Neural progenitor cell (in vitro differentiated cells): ENCODE results near the gene SMU1. TPM values are rescaled to one million over a fixed set of nuclear protein-coding genes. Genes with fewer than 3 reads are reported as not detected.
A peak's percentile ranks its signal among the peaks of the same experiment; 100 is the strongest.
"Not testable (repeated sequence)": the region's sequence is repeated elsewhere in the genome, so short reads cannot be mapped to it uniquely, and the experiment has no call there.

Experiments used
- DNase-seq: peaks from one replicate; pipeline ENCODE4 v3.0.0-alpha.2; 2016; ENCODE audit warnings: low spot score
- H2AFZ ChIP-seq: fragments of 200-600 bp; sonication (generic); replicated peaks from 2 replicates; pipeline ENCODE4 v1.6.1; 2016; ENCODE audit warnings: antibody characterized with exemption
- H3F3A ChIP-seq: fragments of 200-600 bp; sonication (generic); 2 replicates; pipeline ENCODE4 v1.6.1; 2016; ENCODE audit warnings: antibody characterized with exemption, low read depth
- H3K27ac ChIP-seq: fragments of 200-600 bp; sonication (generic); 2 replicates; pipeline ENCODE4 v1.5.1; 2016; ENCODE audit warnings: mild to moderate bottlenecking
- H3K27me3 ChIP-seq: fragments of 200-600 bp; sonication (generic); 2 replicates; pipeline ENCODE4 v1.6.1; 2016; ENCODE audit warnings: mild to moderate bottlenecking, moderate library complexity
- H3K36me3 ChIP-seq: fragments of 200-600 bp; sonication (generic); 2 replicates; pipeline ENCODE4 v1.5.1; 2016
- H3K4me1 ChIP-seq: fragments of 200-600 bp; sonication (generic); 2 replicates; pipeline ENCODE4 v1.6.1; 2016; ENCODE audit warnings: mixed run types
- H3K4me2 ChIP-seq: fragments of 200-600 bp; sonication (generic); 2 replicates; pipeline ENCODE4 v1.6.1; 2016
- H3K4me3 ChIP-seq: fragments of 200-600 bp; sonication (generic); 2 replicates; pipeline ENCODE4 v1.5.1; 2016
- H3K79me2 ChIP-seq: fragments of 200-600 bp; sonication (generic); 2 replicates; pipeline ENCODE4 v1.6.1; 2016; ENCODE audit warnings: low read depth
- H3K9ac ChIP-seq: fragments of 200-600 bp; sonication (generic); 2 replicates; pipeline ENCODE4 v1.6.1; 2016
- H3K9me3 ChIP-seq: fragments of 200-600 bp; sonication (generic); 2 replicates; pipeline ENCODE4 v1.5.1; 2016; ENCODE audit warnings: low read depth
- H4K20me1 ChIP-seq: fragments of 200-600 bp; sonication (generic); 2 replicates; pipeline ENCODE4 v1.6.1; 2016; ENCODE audit warnings: low read depth
- H3K27ac Mint-ChIP-seq: 3 replicates; pipeline ENCODE4 v1.8.0; 2021; ENCODE audit warnings: mixed read lengths
- H3K27me3 Mint-ChIP-seq: 2 replicates; pipeline ENCODE4 v1.8.0; 2022; ENCODE audit warnings: low read depth, mild to moderate bottlenecking, inconsistent platforms, moderate library complexity, mixed read lengths; ENCODE audit not compliant: insufficient read depth
- H3K36me3 Mint-ChIP-seq: 3 replicates; pipeline ENCODE4 v1.8.0; 2021; ENCODE audit warnings: mixed read lengths
- H3K4me1 Mint-ChIP-seq: 3 replicates; pipeline ENCODE4 v1.8.0; 2021; ENCODE audit warnings: mixed read lengths
- H3K4me3 Mint-ChIP-seq: 3 replicates; pipeline ENCODE4 v1.8.0; 2021; ENCODE audit warnings: mild to moderate bottlenecking, moderate library complexity, mixed read lengths
- H3K9me3 Mint-ChIP-seq: 3 replicates; pipeline ENCODE4 v1.8.0; 2020; ENCODE audit warnings: mixed read lengths
- EZH2 ChIP-seq: fragments of 200-600 bp; sonication (generic); IDR thresholded peaks from 2 replicates; pipeline ENCODE4 v1.6.1; 2017; ENCODE audit warnings: antibody characterized with exemption, mild to moderate bottlenecking, moderate library complexity
- EZH2phosphoT487 ChIP-seq: fragments of 200-600 bp; sonication (generic); IDR thresholded peaks from 2 replicates; pipeline ENCODE4 v1.6.1; 2017; ENCODE audit warnings: antibody characterized with exemption
- total RNA-seq: library from RNA; depleted of rRNA; stranded (reverse); fragments of >200 nt; gene quantifications from 2 replicates; pipeline ENCODE4 v1.2.3, GENCODE V29; 2015; ENCODE audit warnings: low replicate concordance
- TF ChIP-seq, protein P1 (sequence below): fragments of 200-600 bp; sonication (generic); IDR thresholded peaks from 2 replicates; pipeline ENCODE4 v1.5.1; 2017; ENCODE audit warnings: antibody characterized with exemption, mild to moderate bottlenecking

The SMU1 gene
- total RNA-seq, 1 donor from 2014 or later: 34.9 TPM

DNA sequence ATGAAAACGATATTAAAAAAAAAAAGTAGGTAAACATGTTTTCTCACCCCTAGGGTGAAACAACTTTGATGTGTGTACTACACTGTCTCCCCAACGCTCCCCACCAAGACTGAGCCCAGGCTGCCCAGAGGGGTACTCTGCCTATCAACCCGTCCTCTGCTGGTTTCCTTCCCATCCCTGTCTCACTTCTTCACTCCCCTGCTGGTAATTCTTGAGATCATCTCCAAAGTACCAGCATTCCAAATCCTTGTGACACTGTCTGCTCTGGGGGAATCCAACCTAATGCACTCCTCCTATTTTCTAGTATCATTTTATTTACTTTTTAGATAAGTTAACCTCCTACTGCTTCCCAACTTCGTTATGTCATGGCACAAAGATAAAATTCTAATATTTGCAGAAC lies 68.7 kb downstream of the SMU1 start:
- no peak overlapping the region for H3K27ac Mint-ChIP-seq
- peaks cover 3% of the 10 kb centered on the region for H3K27me3 Mint-ChIP-seq
- TF ChIP-seq, protein P1, sequence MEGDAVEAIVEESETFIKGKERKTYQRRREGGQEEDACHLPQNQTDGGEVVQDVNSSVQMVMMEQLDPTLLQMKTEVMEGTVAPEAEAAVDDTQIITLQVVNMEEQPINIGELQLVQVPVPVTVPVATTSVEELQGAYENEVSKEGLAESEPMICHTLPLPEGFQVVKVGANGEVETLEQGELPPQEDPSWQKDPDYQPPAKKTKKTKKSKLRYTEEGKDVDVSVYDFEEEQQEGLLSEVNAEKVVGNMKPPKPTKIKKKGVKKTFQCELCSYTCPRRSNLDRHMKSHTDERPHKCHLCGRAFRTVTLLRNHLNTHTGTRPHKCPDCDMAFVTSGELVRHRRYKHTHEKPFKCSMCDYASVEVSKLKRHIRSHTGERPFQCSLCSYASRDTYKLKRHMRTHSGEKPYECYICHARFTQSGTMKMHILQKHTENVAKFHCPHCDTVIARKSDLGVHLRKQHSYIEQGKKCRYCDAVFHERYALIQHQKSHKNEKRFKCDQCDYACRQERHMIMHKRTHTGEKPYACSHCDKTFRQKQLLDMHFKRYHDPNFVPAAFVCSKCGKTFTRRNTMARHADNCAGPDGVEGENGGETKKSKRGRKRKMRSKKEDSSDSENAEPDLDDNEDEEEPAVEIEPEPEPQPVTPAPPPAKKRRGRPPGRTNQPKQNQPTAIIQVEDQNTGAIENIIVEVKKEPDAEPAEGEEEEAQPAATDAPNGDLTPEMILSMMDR: no peak
- TF ChIP-seq EZH2 (no peak), EZH2phosphoT487 (no peak)
- H3K36me3 Mint-ChIP-seq: no peaks in the 10 kb centered on the region
- no peaks in the 10 kb centered on the region for H3F3A ChIP-seq
- H4K20me1 ChIP-seq: peaks cover 18% of the 10 kb centered on the region
- H3K4me1 Mint-ChIP-seq: no peaks in the 10 kb centered on the region
- no peaks in the 10 kb centered on the region for H3K4me1 ChIP-seq
- H3K9me3 Mint-ChIP-seq: no peaks in the 10 kb centered on the region
- H3K4me3 Mint-ChIP-seq: no peak overlapping the region
- H3K27me3 ChIP-seq: no peaks in the 10 kb centered on the region
- DNase-seq: no peak
- no peak overlapping the region for H2AFZ ChIP-seq
- no peak overlapping the region for H3K4me3 ChIP-seq
- H3K36me3 ChIP-seq: no peaks in the 10 kb centered on the region
- no peak overlapping the region for H3K9ac ChIP-seq
- H3K27ac ChIP-seq: no peak overlapping the region
- H3K4me2 ChIP-seq: no peak overlapping the region
- H3K79me2 ChIP-seq: peaks cover 8% of the 10 kb centered on the region
- no peaks in the 10 kb centered on the region for H3K9me3 ChIP-seq

DNA sequence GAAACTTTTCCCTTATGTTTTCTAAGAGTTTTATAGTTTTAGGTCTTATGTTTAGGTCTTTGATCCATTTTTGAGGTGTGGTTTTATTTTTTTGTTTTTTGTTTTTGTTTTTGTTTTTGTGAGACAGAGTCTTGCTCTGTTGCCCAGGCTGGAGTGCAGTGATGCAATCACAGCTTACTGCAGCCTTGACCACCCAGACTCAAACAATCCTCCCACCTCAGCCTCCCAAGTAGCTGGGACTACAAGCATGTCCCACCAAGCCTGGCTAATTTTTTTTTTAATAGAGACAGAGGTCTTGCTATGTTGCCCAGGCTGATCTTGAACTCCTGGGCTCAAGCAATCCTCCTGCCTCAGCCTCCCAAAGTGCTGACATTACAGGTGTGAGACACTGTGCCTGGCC lies 71.1 kb downstream of the SMU1 start:
- H3K36me3 ChIP-seq, H3K36me3 Mint-ChIP-seq, H3K4me3 Mint-ChIP-seq, H2AFZ ChIP-seq, H3K4me3 ChIP-seq, H3K4me1 Mint-ChIP-seq, DNase-seq, H3K27ac Mint-ChIP-seq, H3K4me2 ChIP-seq, H3K4me1 ChIP-seq, H3K9ac ChIP-seq, H3K27me3 ChIP-seq, H3K27ac ChIP-seq, H3K9me3 Mint-ChIP-seq, H3K9me3 ChIP-seq, H3K27me3 Mint-ChIP-seq, H3K79me2 ChIP-seq: not testable (repeated sequence)
- H4K20me1 ChIP-seq: peaks cover 15% of the 10 kb centered on the region
- H3F3A ChIP-seq: peaks cover 20% of the 10 kb centered on the region

DNA sequence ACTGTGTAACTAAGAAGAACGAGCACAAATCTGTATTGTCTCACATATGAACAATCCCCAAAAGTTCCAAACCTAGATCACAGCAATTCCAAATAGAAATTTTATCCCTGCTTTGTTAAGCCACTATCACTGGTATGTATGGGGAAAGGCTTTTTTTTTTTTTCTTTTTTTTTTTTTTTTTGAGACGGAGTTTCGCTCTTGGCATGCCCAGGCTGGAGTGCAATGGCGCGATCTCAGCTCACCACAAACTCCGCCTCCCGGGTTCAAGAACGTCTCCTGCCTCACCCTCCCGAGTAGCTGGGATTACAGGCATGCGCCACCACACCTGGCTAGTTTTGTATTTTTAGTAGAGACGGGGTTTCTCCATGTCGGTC lies 75.8 kb downstream of the SMU1 start:
- not testable (repeated sequence) for H3K9me3 Mint-ChIP-seq
- peaks cover 48% of the 10 kb centered on the region for H3K79me2 ChIP-seq

DNA sequence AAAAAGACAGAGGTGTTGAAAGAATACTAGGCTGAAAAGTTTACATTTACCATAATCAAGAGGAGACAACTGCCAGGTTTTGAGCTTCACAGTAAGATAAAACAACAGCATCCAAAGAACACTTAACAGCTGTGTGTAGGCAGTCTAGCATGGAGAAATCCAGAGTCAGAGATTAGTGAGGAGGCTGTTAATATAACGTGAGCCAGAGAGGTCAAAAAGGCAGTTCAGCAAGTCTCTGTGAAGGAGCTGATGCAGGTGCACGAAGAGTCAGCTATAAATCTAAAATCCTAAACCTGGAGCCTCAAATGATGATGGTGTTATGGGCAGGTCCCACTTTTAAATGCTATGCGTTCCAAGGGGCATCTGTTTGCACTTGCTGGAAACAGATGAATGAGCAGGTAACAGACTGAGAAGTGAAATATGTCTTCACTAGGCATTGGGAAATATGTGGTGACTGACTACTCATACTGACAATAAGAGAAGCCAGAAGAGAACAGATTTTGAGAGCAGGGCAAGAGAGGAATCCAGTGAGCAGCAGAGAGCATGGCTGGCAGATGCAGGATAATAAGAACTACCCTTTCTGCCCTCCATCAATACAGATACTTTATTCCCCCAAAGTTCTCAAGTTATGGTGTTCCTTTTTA lies 83.8 kb downstream of the SMU1 start:
- Histone ChIP-seq H3K36me3 (peaks cover 3% of the 10 kb centered on the region), H2AFZ (no peak overlapping the region), H3K27ac (no peak overlapping the region), H3K9ac (peak overlapping the region; percentile 27), H3K4me1 (no peaks in the 10 kb centered on the region), H3F3A (no peaks in the 10 kb centered on the region), H3K4me2 (no peak overlapping the region), H3K27me3 (no peaks in the 10 kb centered on the region), H3K9me3 (no peaks in the 10 kb centered on the region), H4K20me1 (peaks cover 37% of the 10 kb centered on the region), H3K4me3 (no peak overlapping the region), H3K79me2 (peaks cover 54% of the 10 kb centered on the region)
- H3K36me3 Mint-ChIP-seq: peaks cover 3% of the 10 kb centered on the region
- no peak overlapping the region for H3K4me3 Mint-ChIP-seq
- H3K27ac Mint-ChIP-seq: no peak overlapping the region
- no peak for DNase-seq
- peaks cover 2% of the 10 kb centered on the region for H3K27me3 Mint-ChIP-seq
- TF ChIP-seq EZH2phosphoT487 (no peak), EZH2 (no peak)
- TF ChIP-seq, protein P1: no peak
- no peaks in the 10 kb centered on the region for H3K4me1 Mint-ChIP-seq
- H3K9me3 Mint-ChIP-seq: no peaks in the 10 kb centered on the region

More for the DNA sequence above, 75.8 kb downstream of the SMU1 start:
- Histone ChIP-seq H3F3A (peaks cover 20% of the 10 kb centered on the region), H3K9ac (peak overlapping the region; percentile 73), H3K4me3 (peak overlapping the region; percentile 80), H2AFZ (peak overlapping the region; percentile 88), H4K20me1 (peaks cover 19% of the 10 kb centered on the region), H3K4me2 (peak overlapping the region; percentile 77)
- not testable (repeated sequence) for H3K27ac ChIP-seq, H3K9me3 ChIP-seq, H3K4me1 ChIP-seq, H3K27me3 Mint-ChIP-seq, H3K27ac Mint-ChIP-seq, H3K36me3 Mint-ChIP-seq, H3K27me3 ChIP-seq, H3K36me3 ChIP-seq, DNase-seq
- peaks cover 15% of the 10 kb centered on the region for H3K4me1 Mint-ChIP-seq
- H3K4me3 Mint-ChIP-seq: peak overlapping the region; percentile 97
